Caco-2 (cell line): ENCODE data around the gene FAM124A. TPM values are rescaled to one million over a fixed set of nuclear protein-coding genes. Genes with fewer than 3 reads are reported as not detected.

Experiments used
- BruUV-seq: library from RNA; stranded (reverse); fragments of 400-500 nt; replicated peaks from 2 replicates; lab custom pipeline; 2021; lab: Mats Ljungman, UMichigan
- CTCF ChIA-PET: fragments of 300-600 bp; sonication (Branson Sonifier 250); formaldehyde crosslinking; loops from one replicate; lab custom pipeline; 2022; ENCODE audit warnings: antibody characterized with exemption; lab: Charles Lee
- POLR2A ChIA-PET: fragments of 300-600 bp; sonication (Branson Sonifier 250); formaldehyde crosslinking; loops from one replicate; lab custom pipeline; 2022; ENCODE audit warnings: antibody characterized with exemption; lab: Charles Lee
- DNase-seq, 2 experiments: peaks; one replicate each; pipeline versions ENCODE4 v3.0.0 to v3.0.0-alpha.2; 2020 to 2022
- H3K27me3 ChIP-seq: replicated peaks from 2 replicates; pipeline ENCODE4 v1.6.0; 2011; ENCODE audit warnings: low read length; ENCODE audit not compliant: control insufficient read depth, insufficient read depth
- H3K36me3 ChIP-seq: 2 replicates; pipeline ENCODE4 v1.5.1; 2011; ENCODE audit warnings: low read length; ENCODE audit not compliant: control insufficient read depth, insufficient read depth
- H3K4me1 ChIP-seq: fragments of 250-450 bp; sonication (Bioruptor Pico); 2 replicates; pipeline ENCODE4 v1.5.1; 2020; ENCODE audit warnings: mild to moderate bottlenecking
- H3K4me3 ChIP-seq: 2 replicates; pipeline ENCODE4 v1.5.1; 2011; ENCODE audit warnings: low read depth, mild to moderate bottlenecking, control low read depth, low read length
- H3K9me3 ChIP-seq: fragments of 250-450 bp; sonication (Bioruptor Pico); 2 replicates; pipeline ENCODE4 v1.5.1; 2020; ENCODE audit warnings: mild to moderate bottlenecking, moderate library complexity
- H3K27ac Mint-ChIP-seq: one replicate; pipeline ENCODE4 v1.8.0; 2022; ENCODE audit warnings: mixed read lengths; ENCODE audit not compliant: unreplicated experiment
- H3K27me3 Mint-ChIP-seq: one replicate; pipeline ENCODE4 v1.8.0; 2022; ENCODE audit warnings: mixed read lengths; ENCODE audit not compliant: insufficient read depth, unreplicated experiment
- H3K36me3 Mint-ChIP-seq: one replicate; pipeline ENCODE4 v1.8.0; 2022; ENCODE audit warnings: mild to moderate bottlenecking, mixed read lengths; ENCODE audit not compliant: insufficient read depth, unreplicated experiment
- H3K4me1 Mint-ChIP-seq: one replicate; pipeline ENCODE4 v1.8.0; 2022; ENCODE audit warnings: low read depth, mixed read lengths; ENCODE audit not compliant: unreplicated experiment
- H3K4me3 Mint-ChIP-seq: one replicate; pipeline ENCODE4 v1.8.0; 2022; ENCODE audit warnings: mild to moderate bottlenecking, moderate library complexity, mixed read lengths; ENCODE audit not compliant: unreplicated experiment
- H3K9me3 Mint-ChIP-seq: one replicate; pipeline ENCODE4 v1.8.0; 2022; ENCODE audit warnings: mixed read lengths; ENCODE audit not compliant: unreplicated experiment
- intact Hi-C: fragments of 100-400 bp; cut with micrococcal nuclease; formaldehyde crosslinking; loops from one replicate; pipeline ENCODE4 v1.10.0; 2022; ENCODE audit not compliant: unreplicated experiment
- total RNA-seq: library from RNA; stranded (reverse); gene quantifications from 2 replicates; pipeline ENCODE4 v1.2.3, GENCODE V29; 2022
- TF ChIP-seq, protein P1 (sequence below), 2 experiments: fragments of 200-600 bp in 1 of 2; IDR thresholded peaks; 1 replicate in 1 of 2; 2 replicates in 1 of 2; pipeline versions ENCODE4 v1.5.1 to v1.8.0; 2011 to 2022; ENCODE audit warnings: antibody characterized with exemption in 1 of 2, control low read depth in 1 of 2, inconsistent platforms in 1 of 2, low read depth in 1 of 2, low read length in 1 of 2, mild to moderate bottlenecking in 1 of 2, moderate library complexity in 1 of 2; ENCODE audit not compliant: insufficient read depth in 1 of 2, severe bottlenecking in 1 of 2, unreplicated experiment in 1 of 2

FAM124A gene
- total RNA-seq, 1 experiment from 2014 or later, result 0.52 TPM

DNA sequence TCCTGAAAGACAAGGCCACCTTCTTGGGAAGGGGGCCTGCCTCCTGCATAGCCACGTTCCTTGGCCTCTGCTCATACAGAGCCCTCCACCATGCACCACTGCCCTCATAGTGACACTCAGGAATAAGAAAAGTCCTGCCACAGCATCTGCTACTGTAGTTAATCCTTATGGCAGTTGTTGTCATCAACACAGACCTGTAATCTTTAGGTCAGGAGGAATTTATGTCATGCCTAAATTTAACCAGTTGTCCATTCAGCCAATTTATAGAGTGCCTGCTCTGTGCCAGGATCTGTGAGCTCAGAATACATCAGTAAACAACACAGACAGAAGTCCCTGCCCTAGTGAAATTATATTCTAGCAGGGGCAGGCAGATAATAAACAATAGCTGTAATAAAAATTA, 44.4 kb downstream of the FAM124A start:
- intact Hi-C loops, result no loop called here
- no peaks in the 10 kb centered on the region for H3K27me3 Mint-ChIP-seq
- H3K4me1 Mint-ChIP-seq, result no peaks in the 10 kb centered on the region
- TF ChIP-seq, protein P1, sequence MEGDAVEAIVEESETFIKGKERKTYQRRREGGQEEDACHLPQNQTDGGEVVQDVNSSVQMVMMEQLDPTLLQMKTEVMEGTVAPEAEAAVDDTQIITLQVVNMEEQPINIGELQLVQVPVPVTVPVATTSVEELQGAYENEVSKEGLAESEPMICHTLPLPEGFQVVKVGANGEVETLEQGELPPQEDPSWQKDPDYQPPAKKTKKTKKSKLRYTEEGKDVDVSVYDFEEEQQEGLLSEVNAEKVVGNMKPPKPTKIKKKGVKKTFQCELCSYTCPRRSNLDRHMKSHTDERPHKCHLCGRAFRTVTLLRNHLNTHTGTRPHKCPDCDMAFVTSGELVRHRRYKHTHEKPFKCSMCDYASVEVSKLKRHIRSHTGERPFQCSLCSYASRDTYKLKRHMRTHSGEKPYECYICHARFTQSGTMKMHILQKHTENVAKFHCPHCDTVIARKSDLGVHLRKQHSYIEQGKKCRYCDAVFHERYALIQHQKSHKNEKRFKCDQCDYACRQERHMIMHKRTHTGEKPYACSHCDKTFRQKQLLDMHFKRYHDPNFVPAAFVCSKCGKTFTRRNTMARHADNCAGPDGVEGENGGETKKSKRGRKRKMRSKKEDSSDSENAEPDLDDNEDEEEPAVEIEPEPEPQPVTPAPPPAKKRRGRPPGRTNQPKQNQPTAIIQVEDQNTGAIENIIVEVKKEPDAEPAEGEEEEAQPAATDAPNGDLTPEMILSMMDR (IDR thresholded peaks at IDR 0.05; ENCODE audit: insufficient read depth in 1 of 2, low read depth in 1 of 2, low read length in 1 of 2, severe bottlenecking in 1 of 2, unreplicated experiment in 1 of 2), result no peak
- ChIA-PET POLR2A (no interaction called here), CTCF (no interaction called here)
- H3K4me3 ChIP-seq, result no peak overlapping the region
- no TSS peak for BruUV-seq
- H3K4me1 ChIP-seq, result no peaks in the 10 kb centered on the region
- no peak for DNase-seq
- H3K27ac Mint-ChIP-seq, result no peak overlapping the region
- no peaks in the 10 kb centered on the region for H3K36me3 ChIP-seq
- no peaks in the 10 kb centered on the region for H3K9me3 Mint-ChIP-seq
- no peaks in the 10 kb centered on the region for H3K36me3 Mint-ChIP-seq
- no peaks in the 10 kb centered on the region for H3K9me3 ChIP-seq
- no peak overlapping the region for H3K4me3 Mint-ChIP-seq
- H3K27me3 ChIP-seq, result no peaks in the 10 kb centered on the region

- no peaks in the 10 kb centered on the region for H3K36me3 ChIP-seq
- Mint-ChIP-seq H3K27ac (no peak overlapping the region), H3K4me1 (no peaks in the 10 kb centered on the region), H3K36me3 (no peaks in the 10 kb centered on the region), H3K4me3 (no peak overlapping the region), H3K9me3 (no peaks in the 10 kb centered on the region), H3K27me3 (no peaks in the 10 kb centered on the region)
- H3K9me3 ChIP-seq, result no peaks in the 10 kb centered on the region
- ChIA-PET POLR2A (no interaction called here), CTCF (interaction anchor here (1.4 kb wide), 1 partner anchor 19 kb away, joined by 6 read pairs; no protein-coding TSS in a partner anchor)
- no TSS peak for BruUV-seq
- H3K4me3 ChIP-seq, result no peak overlapping the region
- DNase-seq, result no peak
- TF ChIP-seq, protein P1 (IDR thresholded peaks at IDR 0.05; ENCODE audit: insufficient read depth in 1 of 2, low read depth in 1 of 2, low read length in 1 of 2, severe bottlenecking in 1 of 2, unreplicated experiment in 1 of 2), result no peak
- intact Hi-C loops, result no loop called here
- no peaks in the 10 kb centered on the region for H3K4me1 ChIP-seq
- no peaks in the 10 kb centered on the region for H3K27me3 ChIP-seq
Observed at GRCh38 chr13:51267622-51268021, 45.4 kb downstream of the FAM124A start.

GRCh38 chr13:51269039-51269438, 46.8 kb downstream of the FAM124A start:
- Histone ChIP-seq H3K4me1 (no peaks in the 10 kb centered on the region), H3K36me3 (no peaks in the 10 kb centered on the region), H3K27me3 (no peaks in the 10 kb centered on the region), H3K4me3 (no peak overlapping the region), H3K9me3 (no peaks in the 10 kb centered on the region)
- intact Hi-C loops, result no loop called here
- Mint-ChIP-seq H3K27ac (no peak overlapping the region), H3K9me3 (no peaks in the 10 kb centered on the region), H3K4me1 (no peaks in the 10 kb centered on the region), H3K27me3 (no peaks in the 10 kb centered on the region), H3K4me3 (no peak overlapping the region), H3K36me3 (no peaks in the 10 kb centered on the region)
- ChIA-PET POLR2A (no interaction called here), CTCF (no interaction called here)
- DNase-seq, result no peak
- TF ChIP-seq, protein P1 (IDR thresholded peaks at IDR 0.05; ENCODE audit: insufficient read depth in 1 of 2, low read depth in 1 of 2, low read length in 1 of 2, severe bottlenecking in 1 of 2, unreplicated experiment in 1 of 2), result no peak
- BruUV-seq, result no TSS peak
